AG09309 (cell line): ENCODE measurements around the gene ASTE1.

Experiments
- DNase-seq: peaks from one replicate; pipeline ENCODE4 v3.0.0-alpha.2; 2010; ENCODE audit warnings: low read depth
- H3K4me3 ChIP-seq: 2 replicates; pipeline ENCODE4 v1.5.1; 2011; ENCODE audit warnings: mild to moderate bottlenecking, low read depth, low read length, moderate library complexity; ENCODE audit not compliant: control insufficient read depth
- TF ChIP-seq, protein P1 (sequence below): IDR thresholded peaks from 2 replicates; pipeline ENCODE4 v1.5.1; 2011; ENCODE audit warnings: mild to moderate bottlenecking, low read depth, low read length, inconsistent platforms; ENCODE audit not compliant: insufficient read depth, control insufficient read depth; ENCODE audit errors: missing control alignments

ASTE1 gene, protein sequence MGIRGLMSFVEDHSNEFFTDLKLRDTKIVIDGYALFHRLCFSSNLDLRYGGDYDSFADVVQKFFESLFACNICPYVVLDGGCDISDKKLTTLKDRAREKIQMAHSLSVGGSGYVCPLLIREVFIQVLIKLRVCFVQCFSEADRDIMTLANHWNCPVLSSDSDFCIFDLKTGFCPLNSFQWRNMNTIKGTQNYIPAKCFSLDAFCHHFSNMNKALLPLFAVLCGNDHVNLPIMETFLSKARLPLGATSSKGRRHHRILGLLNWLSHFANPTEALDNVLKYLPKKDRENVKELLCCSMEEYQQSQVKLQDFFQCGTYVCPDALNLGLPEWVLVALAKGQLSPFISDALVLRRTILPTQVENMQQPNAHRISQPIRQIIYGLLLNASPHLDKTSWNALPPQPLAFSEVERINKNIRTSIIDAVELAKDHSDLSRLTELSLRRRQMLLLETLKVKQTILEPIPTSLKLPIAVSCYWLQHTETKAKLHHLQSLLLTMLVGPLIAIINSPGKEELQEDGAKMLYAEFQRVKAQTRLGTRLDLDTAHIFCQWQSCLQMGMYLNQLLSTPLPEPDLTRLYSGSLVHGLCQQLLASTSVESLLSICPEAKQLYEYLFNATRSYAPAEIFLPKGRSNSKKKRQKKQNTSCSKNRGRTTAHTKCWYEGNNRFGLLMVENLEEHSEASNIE

DNA sequence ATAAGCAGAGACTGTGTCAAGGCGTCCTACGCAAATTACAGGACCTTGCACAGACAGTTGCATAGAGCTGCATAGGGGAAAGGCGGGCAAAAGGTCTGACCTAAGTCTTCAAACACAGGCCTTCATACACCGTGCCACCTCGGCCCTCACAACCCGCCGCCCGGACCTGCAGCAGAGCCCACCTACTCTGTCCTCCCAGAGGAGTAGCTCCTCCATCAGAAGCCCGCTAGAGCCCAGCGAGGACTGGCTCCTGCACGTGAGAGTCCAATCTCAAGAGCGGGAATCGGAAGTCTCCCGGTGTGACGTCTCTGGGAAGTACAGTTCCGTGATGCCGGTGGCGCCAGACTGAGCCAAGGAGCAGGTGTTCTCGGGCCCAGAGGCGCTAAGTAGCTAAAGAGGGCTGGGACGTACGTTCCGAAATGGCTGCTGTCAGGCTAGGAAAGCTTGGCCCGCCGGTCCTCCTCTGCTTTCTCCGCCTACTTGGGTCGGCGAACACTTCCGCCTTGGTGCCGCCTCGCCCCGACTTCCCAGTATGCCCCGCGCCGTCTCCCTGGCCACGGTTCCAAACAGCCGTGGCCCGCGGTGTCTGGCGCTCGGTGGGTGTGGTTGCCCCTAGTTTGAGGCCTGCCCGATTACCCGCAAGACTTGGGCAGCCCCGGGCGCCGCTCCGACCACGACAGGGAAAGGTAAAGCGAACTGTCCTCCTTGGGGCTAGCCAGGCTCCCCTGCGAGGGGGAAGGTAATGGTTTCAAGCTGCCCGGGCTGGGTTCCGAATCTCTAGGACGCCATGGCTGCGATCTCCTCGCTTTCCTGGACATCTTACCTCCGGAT lies at the start of gene ASTE1, which contains the start of gene NEK11:
Gene ASTE1 (minus strand): TSS at position 505 of the 831 bp plus-strand sequence. CDS start 1,519 bp downstream, outside the sequence.
Gene NEK11 (plus strand): TSS at position 557 of the 831 bp plus-strand sequence. CDS start 2,832 bp downstream, outside the sequence.
- peak within 1 kb of the TSS; percentile 94 for H3K4me3 ChIP-seq
- no peak for DNase-seq
- TF ChIP-seq, protein P1, sequence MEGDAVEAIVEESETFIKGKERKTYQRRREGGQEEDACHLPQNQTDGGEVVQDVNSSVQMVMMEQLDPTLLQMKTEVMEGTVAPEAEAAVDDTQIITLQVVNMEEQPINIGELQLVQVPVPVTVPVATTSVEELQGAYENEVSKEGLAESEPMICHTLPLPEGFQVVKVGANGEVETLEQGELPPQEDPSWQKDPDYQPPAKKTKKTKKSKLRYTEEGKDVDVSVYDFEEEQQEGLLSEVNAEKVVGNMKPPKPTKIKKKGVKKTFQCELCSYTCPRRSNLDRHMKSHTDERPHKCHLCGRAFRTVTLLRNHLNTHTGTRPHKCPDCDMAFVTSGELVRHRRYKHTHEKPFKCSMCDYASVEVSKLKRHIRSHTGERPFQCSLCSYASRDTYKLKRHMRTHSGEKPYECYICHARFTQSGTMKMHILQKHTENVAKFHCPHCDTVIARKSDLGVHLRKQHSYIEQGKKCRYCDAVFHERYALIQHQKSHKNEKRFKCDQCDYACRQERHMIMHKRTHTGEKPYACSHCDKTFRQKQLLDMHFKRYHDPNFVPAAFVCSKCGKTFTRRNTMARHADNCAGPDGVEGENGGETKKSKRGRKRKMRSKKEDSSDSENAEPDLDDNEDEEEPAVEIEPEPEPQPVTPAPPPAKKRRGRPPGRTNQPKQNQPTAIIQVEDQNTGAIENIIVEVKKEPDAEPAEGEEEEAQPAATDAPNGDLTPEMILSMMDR: no peak

DNA sequence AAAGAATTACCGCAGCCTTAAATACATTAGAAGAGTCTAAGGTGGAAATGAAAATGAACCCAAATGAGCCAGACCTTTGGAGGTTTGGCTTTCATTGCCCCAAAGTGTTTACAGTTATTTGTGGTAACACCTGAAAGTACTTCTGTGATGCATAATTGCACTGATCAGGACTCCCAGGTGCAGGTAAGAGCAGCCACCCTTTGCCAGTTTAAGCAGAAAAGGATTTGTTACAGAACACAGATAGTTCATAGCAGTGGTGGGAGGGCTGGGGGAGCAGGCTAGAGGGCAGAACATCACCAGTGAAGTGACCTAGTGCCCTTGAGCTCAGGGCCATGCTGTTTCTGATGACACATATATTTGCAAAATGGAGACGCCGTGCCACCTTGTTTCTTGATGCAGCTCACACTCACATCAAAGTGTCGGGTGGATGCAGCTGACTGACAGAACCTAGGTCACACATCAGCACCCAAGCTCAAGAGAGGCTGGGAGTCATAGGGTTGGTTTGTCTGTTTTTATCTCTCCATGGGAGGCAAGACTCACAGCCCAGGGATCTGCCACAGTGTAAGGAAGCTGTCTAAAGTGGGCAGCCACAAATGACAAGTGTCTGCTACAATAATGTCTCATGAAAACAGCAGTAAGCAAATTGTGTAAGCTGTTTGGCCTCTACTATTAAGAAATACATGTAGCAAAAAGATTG lies 49.2 kb upstream of the ASTE1 start:
- TF ChIP-seq, protein P1: no peak
- DNase-seq: no peak
- H3K4me3 ChIP-seq: no peak overlapping the region

DNA sequence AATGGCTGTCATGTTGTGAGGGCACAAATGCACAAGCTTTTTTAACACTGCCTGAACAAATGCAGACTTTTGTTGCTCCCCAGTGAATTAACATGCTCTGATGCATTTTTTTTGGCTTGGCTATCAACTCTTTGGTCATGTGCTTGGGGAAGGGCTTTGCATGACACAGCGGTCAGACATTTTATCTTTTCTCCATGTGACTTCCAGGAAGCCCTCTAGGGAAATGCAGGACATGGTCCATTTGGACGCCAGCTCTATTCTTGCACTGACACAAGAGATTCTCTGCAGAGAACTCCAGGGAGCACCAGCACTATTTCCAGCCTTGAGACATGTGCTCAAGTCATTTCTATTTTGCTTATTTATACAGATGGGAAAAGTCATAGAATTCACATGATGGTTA lies 46.2 kb upstream of the ASTE1 start:
- no peak for DNase-seq
- no peak overlapping the region for H3K4me3 ChIP-seq
- TF ChIP-seq, protein P1: no peak

DNA sequence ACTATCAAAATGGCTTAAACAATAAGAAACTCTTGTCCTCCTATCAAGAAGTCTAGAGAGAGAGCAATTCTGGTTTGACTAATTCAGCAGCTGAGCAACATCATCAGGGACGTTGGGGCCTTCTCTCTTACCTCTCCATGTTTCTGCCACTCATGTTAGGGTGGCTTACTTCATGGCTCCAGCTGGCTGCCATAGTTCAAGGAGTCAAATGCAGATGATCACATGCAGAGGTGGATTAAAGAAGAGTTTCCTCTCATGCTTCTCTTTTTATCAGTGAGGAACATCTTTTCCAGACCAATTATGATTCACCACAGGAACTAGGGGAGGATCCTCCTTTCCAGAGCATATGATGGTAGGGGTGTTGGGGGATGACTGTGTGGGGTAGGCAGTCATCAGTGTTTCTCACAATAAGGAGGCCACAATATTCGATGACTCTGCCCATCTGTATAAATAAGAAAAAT lies 45.5 kb upstream of the ASTE1 start:
- TF ChIP-seq, protein P1: no peak
- no peak overlapping the region for H3K4me3 ChIP-seq
- DNase-seq: no peak

DNA sequence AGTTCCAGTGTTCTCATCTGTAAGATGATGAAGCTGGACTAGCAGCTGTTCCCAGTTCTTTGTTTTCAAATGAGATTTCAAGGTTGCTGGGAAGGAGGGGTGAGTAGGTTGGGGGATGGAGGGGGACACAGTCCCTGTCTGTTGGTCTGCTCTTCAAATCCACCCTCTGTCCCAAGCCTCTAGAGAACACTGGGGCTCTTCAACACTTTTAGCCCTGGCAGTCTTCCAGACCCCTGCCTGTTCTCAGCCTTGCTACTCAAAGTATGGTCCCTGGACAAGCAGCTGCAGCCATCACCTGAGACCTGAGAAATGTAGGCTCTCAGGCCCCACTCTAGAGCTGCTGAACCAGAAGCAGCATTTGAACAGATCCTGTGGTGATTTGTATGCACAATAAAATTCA lies 41.4 kb upstream of the ASTE1 start:
- H3K4me3 ChIP-seq: no peak overlapping the region
- DNase-seq: no peak
- TF ChIP-seq, protein P1: no peak
